ENCODE measurements around the gene ISY1. TPM values are rescaled to one million over a fixed set of nuclear protein-coding genes. Genes with fewer than 3 reads are reported as not detected.
"Not testable (repeated sequence)": the region's sequence is repeated elsewhere in the genome, so short reads cannot be mapped to it uniquely, and the experiment has no call there.

Gene ISY1
- total RNA-seq, 4 donors from 2014 or later: 1.6 to 14.2 (median 7.2) TPM

GRCh38 chr3:129116482-129116946, 44.3 kb downstream of the ISY1 start:
- in situ Hi-C loops (cut with MboI; ENCODE audit: low pct_ligation_motif_present in 1 of 4, low pct_unique_long_range_greater_than_20kb in 1 of 4, low sequenced_read_pairs in 3 of 4) (no loop called here), intact Hi-C loops (cut with DNase I; ENCODE audit: low total_unique reads) (no loop called here)
- H3K27ac ChIP-seq: peak overlapping the region; percentile 6 to 56 (median 34)
- no peaks in the 10 kb centered on the region for H3K9me3 ChIP-seq
- H3K4me3 ChIP-seq: no peak overlapping the region
- WGBS, 2 donors (ENCODE audit: low coverage in 1 of 2): 33 to 35% methylated on average over 1 to 5 of the region's 5 CpGs
- DNase-seq: no peak
- TF ChIP-seq POLR2A (IDR thresholded peaks at IDR 0.05) (no peak), EP300 (IDR thresholded peaks at IDR 0.05; ENCODE audit: low read depth) (no peak), POLR2AphosphoS5 (IDR thresholded peaks at IDR 0.05) (no peak), CTCF (IDR thresholded peaks at IDR 0.05) (no peak)
- peaks cover 18 to 47% (median 38%) of the 10 kb centered on the region in 4 donors for H3K4me1 ChIP-seq
- no peaks in the 10 kb centered on the region for H3K36me3 ChIP-seq
- no peaks in the 10 kb centered on the region for H3K27me3 ChIP-seq

- in situ Hi-C loops (cut with MboI; ENCODE audit: low pct_ligation_motif_present in 1 of 4, low pct_unique_long_range_greater_than_20kb in 1 of 4, low sequenced_read_pairs in 3 of 4): no loop called here
- no peak for DNase-seq
- TF ChIP-seq EP300 (IDR thresholded peaks at IDR 0.05; ENCODE audit: low read depth) (no peak), CTCF (IDR thresholded peaks at IDR 0.05) (no peak), POLR2AphosphoS5 (IDR thresholded peaks at IDR 0.05) (no peak), POLR2A (IDR thresholded peaks at IDR 0.05) (no peak)
- Histone ChIP-seq H3K27me3 (no peaks in the 10 kb centered on the region), H3K4me1 (peaks cover 14 to 47% (median 29%) of the 10 kb centered on the region in 4 donors), H3K4me3 (no peak overlapping the region), H3K9me3 (no peaks in the 10 kb centered on the region), H3K36me3 (no peaks in the 10 kb centered on the region), H3K27ac (no peak overlapping the region)
- WGBS, 2 donors (ENCODE audit: low coverage in 1 of 2): 93 to 97% methylated on average over 5 to 6 of the region's 6 CpGs
- intact Hi-C loops (cut with DNase I; ENCODE audit: low total_unique reads): no loop called here
These were observed 46.4 kb downstream of the ISY1 start for GRCh38 chr3:129114455-129114854.

- in situ Hi-C loops (cut with MboI; ENCODE audit: low pct_ligation_motif_present in 1 of 4, low pct_unique_long_range_greater_than_20kb in 1 of 4, low sequenced_read_pairs in 3 of 4) (no loop called here), intact Hi-C loops (cut with DNase I; ENCODE audit: low total_unique reads) (no loop called here)
- no peak for TF ChIP-seq CTCF (IDR thresholded peaks at IDR 0.05)
- no peak for TF ChIP-seq POLR2AphosphoS5 (IDR thresholded peaks at IDR 0.05)
- TF ChIP-seq POLR2A (IDR thresholded peaks at IDR 0.05): no peak
- TF ChIP-seq EP300 (IDR thresholded peaks at IDR 0.05; ENCODE audit: low read depth): no peak
- no peak overlapping the region for H3K27ac ChIP-seq
- no peaks in the 10 kb centered on the region for H3K27me3 ChIP-seq
- H3K4me1 ChIP-seq: peaks cover 10 to 27% (median 14%) of the 10 kb centered on the region in 4 donors
- no peaks in the 10 kb centered on the region for H3K9me3 ChIP-seq
- WGBS, 2 donors (ENCODE audit: low coverage in 1 of 2): 60 to 72% methylated on average over 1 to 3 of the region's 3 CpGs
- H3K4me3 ChIP-seq: no peak overlapping the region
- DNase-seq: no peak
- H3K36me3 ChIP-seq: no peaks in the 10 kb centered on the region
These were observed 48.4 kb downstream of the ISY1 start for GRCh38 chr3:129112308-129113052.

GRCh38 chr3:129111076-129111780, 49.6 kb downstream of the ISY1 start:
- H3K27me3 ChIP-seq; intact Hi-C loops (cut with DNase I; ENCODE audit: low total_unique reads); H3K4me3 ChIP-seq; H3K36me3 ChIP-seq; in situ Hi-C loops (cut with MboI; ENCODE audit: low pct_ligation_motif_present in 1 of 4, low pct_unique_long_range_greater_than_20kb in 1 of 4, low sequenced_read_pairs in 3 of 4); DNase-seq; H3K9me3 ChIP-seq: not testable (repeated sequence)
- H3K27ac ChIP-seq: peak overlapping the region in 2 of 4 donors; percentile 14 to 38
- peaks cover under 1 to 15% (median 2%) of the 10 kb centered on the region in 4 donors for H3K4me1 ChIP-seq
- WGBS, 2 donors (ENCODE audit: low coverage in 1 of 2): 92 to 94% methylated on average over 3 to 10 of the region's 10 CpGs
